HEK293 (cell line): ENCODE data around the gene CYP4V2.

ENCODE experiments used
- KLF1 ChIP-seq: fragments of 450-650 bp; formaldehyde crosslinking; IDR thresholded peaks from 2 replicates; pipeline ENCODE4 v1.5.1; 2016; ENCODE audit warnings: missing biosample characterization, missing genetic modification characterization
- SETDB1 ChIP-seq: IDR thresholded peaks from one replicate; pipeline ENCODE4 v1.6.1; 2017; ENCODE audit warnings: mild to moderate bottlenecking, low read length, moderate library complexity, mixed read lengths; ENCODE audit not compliant: insufficient read length
- TCF7L2 ChIP-seq: IDR thresholded peaks from 2 replicates; pipeline ENCODE4 v1.6.1; 2011; ENCODE audit warnings: low read depth, mild to moderate bottlenecking, inconsistent platforms, low read length, moderate library complexity, borderline replicate concordance
- YY1 ChIP-seq: fragments of 450-650 bp; formaldehyde crosslinking; IDR thresholded peaks from 2 replicates; pipeline ENCODE4 v1.5.1; 2018; ENCODE audit warnings: missing biosample characterization, missing genetic modification characterization
- ZBTB8A ChIP-seq: fragments of 450-650 bp; formaldehyde crosslinking; IDR thresholded peaks from 2 replicates; pipeline ENCODE4 v1.5.1; 2016; ENCODE audit warnings: missing biosample characterization, missing genetic modification characterization
- ZNF274 ChIP-seq, 2 experiments: fragments of 200-500 bp in 1 of 2; fragments of 450-650 bp in 1 of 2; sonication (Bioruptor generic) in 1 of 2; formaldehyde crosslinking in 1 of 2; IDR thresholded peaks; 2 replicates each; pipeline versions ENCODE4 v1.5.1 to v1.6.1; 2014 to 2016; ENCODE audit warnings: borderline replicate concordance in 1 of 2, inconsistent platforms in 1 of 2, low read length in 1 of 2, missing biosample characterization in 1 of 2, missing genetic modification characterization in 1 of 2
- ZNF510 ChIP-seq: fragments of 450-650 bp; formaldehyde crosslinking; IDR thresholded peaks from 2 replicates; pipeline ENCODE4 v1.5.1; 2018; ENCODE audit warnings: mild to moderate bottlenecking, missing genetic modification characterization, missing biosample characterization; ENCODE audit not compliant: insufficient replicate concordance
- ZNF548 ChIP-seq: fragments of 450-650 bp; formaldehyde crosslinking; IDR thresholded peaks from 2 replicates; pipeline ENCODE4 v1.5.1; 2016; ENCODE audit warnings: missing biosample characterization, missing genetic modification characterization
- TF ChIP-seq, protein P1 (sequence below): fragments of 450-650 bp; formaldehyde crosslinking; IDR thresholded peaks from 2 replicates; pipeline ENCODE4 v1.5.1; 2016; ENCODE audit warnings: missing biosample characterization, missing genetic modification characterization
- TF ChIP-seq, protein P2 (sequence below): fragments of 450-650 bp; formaldehyde crosslinking; IDR thresholded peaks from 2 replicates; pipeline ENCODE4 v1.5.1; 2016; ENCODE audit warnings: missing biosample characterization, missing genetic modification characterization
- TF ChIP-seq, protein P3 (sequence below): fragments of 450-650 bp; formaldehyde crosslinking; IDR thresholded peaks from 2 replicates; pipeline ENCODE4 v1.5.1; 2016; ENCODE audit warnings: missing biosample characterization, missing genetic modification characterization
- TF ChIP-seq, protein P4 (sequence below): fragments of 450-650 bp; formaldehyde crosslinking; conservative IDR thresholded peaks from 2 replicates; pipeline ENCODE4 v1.5.1; 2016; ENCODE audit warnings: low read depth, missing biosample characterization, missing genetic modification characterization
- TF ChIP-seq, protein P5 (sequence below): fragments of 450-650 bp; formaldehyde crosslinking; IDR thresholded peaks from 2 replicates; pipeline ENCODE4 v1.5.0; 2017; ENCODE audit warnings: missing biosample characterization, missing genetic modification characterization, borderline replicate concordance
- TF ChIP-seq, protein P6 (sequence below): fragments of 450-650 bp; formaldehyde crosslinking; IDR thresholded peaks from 2 replicates; pipeline ENCODE4 v1.5.1; 2016; ENCODE audit warnings: missing biosample characterization, missing genetic modification characterization

DNA sequence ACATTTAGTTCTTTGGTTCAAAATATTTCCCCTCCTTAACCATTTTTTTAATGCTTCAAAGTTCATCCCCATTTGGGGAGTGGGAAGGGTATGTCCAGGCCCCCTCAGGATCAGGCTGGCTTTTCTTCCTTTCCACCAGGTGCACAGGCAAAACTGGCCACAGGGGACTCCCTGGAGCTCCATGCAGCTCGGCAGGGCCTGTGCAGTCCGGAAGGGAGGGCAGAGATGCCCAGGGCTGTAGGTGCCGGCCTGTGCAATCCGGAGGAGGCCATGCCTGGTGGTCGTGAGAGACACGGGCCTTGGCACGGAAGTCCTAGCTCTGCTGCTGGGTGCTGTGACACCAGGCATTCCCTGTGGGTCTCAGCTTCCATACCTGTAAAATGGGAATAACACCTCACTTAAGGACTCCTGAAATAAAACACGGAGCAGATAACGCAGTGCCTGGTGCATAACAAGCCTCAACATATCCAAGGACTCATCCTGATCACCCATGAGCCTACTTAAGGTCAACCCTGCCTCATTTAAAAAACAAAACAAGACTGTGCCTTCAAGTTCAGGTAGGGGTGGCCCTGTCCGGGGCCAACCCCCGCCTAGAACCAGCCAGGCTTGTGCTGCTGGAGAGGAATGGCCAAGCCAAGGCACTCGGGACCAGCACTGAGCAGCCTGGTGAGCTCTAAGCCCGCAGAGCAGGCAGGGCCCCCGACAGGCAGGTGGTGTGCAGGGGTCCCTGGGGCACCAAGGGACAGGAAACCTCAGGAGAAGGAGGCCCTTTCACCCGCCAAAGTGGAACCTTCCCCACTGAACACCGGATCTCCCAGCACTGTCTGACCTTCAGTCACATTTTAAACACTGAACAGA, 21.2 kb upstream of the CYP4V2 start:
- TF ChIP-seq SETDB1 (no peak), TCF7L2 (no peak), ZNF274 (IDR thresholded peaks at IDR 0.05; ENCODE audit: low read length) (no peak), ZNF274 (tag by site-specific recombination; IDR thresholded peaks at IDR 0.05; ENCODE audit: borderline replicate concordance) (no peak), KLF1 (tag by site-specific recombination) (no peak), ZBTB8A (no peak), YY1 (tag by site-specific recombination) (no peak), ZNF510 (tag by site-specific recombination) (no peak), ZNF548 (no peak)
- TF ChIP-seq, protein P1, sequence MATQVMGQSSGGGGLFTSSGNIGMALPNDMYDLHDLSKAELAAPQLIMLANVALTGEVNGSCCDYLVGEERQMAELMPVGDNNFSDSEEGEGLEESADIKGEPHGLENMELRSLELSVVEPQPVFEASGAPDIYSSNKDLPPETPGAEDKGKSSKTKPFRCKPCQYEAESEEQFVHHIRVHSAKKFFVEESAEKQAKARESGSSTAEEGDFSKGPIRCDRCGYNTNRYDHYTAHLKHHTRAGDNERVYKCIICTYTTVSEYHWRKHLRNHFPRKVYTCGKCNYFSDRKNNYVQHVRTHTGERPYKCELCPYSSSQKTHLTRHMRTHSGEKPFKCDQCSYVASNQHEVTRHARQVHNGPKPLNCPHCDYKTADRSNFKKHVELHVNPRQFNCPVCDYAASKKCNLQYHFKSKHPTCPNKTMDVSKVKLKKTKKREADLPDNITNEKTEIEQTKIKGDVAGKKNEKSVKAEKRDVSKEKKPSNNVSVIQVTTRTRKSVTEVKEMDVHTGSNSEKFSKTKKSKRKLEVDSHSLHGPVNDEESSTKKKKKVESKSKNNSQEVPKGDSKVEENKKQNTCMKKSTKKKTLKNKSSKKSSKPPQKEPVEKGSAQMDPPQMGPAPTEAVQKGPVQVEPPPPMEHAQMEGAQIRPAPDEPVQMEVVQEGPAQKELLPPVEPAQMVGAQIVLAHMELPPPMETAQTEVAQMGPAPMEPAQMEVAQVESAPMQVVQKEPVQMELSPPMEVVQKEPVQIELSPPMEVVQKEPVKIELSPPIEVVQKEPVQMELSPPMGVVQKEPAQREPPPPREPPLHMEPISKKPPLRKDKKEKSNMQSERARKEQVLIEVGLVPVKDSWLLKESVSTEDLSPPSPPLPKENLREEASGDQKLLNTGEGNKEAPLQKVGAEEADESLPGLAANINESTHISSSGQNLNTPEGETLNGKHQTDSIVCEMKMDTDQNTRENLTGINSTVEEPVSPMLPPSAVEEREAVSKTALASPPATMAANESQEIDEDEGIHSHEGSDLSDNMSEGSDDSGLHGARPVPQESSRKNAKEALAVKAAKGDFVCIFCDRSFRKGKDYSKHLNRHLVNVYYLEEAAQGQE (tag by site-specific recombination): no peak
- TF ChIP-seq, protein P2, sequence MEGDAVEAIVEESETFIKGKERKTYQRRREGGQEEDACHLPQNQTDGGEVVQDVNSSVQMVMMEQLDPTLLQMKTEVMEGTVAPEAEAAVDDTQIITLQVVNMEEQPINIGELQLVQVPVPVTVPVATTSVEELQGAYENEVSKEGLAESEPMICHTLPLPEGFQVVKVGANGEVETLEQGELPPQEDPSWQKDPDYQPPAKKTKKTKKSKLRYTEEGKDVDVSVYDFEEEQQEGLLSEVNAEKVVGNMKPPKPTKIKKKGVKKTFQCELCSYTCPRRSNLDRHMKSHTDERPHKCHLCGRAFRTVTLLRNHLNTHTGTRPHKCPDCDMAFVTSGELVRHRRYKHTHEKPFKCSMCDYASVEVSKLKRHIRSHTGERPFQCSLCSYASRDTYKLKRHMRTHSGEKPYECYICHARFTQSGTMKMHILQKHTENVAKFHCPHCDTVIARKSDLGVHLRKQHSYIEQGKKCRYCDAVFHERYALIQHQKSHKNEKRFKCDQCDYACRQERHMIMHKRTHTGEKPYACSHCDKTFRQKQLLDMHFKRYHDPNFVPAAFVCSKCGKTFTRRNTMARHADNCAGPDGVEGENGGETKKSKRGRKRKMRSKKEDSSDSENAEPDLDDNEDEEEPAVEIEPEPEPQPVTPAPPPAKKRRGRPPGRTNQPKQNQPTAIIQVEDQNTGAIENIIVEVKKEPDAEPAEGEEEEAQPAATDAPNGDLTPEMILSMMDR (tag by site-specific recombination): no peak
- TF ChIP-seq, protein P3, sequence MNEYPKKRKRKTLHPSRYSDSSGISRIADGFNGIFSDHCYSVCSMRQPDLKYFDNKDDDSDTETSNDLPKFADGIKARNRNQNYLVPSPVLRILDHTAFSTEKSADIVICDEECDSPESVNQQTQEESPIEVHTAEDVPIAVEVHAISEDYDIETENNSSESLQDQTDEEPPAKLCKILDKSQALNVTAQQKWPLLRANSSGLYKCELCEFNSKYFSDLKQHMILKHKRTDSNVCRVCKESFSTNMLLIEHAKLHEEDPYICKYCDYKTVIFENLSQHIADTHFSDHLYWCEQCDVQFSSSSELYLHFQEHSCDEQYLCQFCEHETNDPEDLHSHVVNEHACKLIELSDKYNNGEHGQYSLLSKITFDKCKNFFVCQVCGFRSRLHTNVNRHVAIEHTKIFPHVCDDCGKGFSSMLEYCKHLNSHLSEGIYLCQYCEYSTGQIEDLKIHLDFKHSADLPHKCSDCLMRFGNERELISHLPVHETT (tag by site-specific recombination): no peak
- TF ChIP-seq, protein P4, sequence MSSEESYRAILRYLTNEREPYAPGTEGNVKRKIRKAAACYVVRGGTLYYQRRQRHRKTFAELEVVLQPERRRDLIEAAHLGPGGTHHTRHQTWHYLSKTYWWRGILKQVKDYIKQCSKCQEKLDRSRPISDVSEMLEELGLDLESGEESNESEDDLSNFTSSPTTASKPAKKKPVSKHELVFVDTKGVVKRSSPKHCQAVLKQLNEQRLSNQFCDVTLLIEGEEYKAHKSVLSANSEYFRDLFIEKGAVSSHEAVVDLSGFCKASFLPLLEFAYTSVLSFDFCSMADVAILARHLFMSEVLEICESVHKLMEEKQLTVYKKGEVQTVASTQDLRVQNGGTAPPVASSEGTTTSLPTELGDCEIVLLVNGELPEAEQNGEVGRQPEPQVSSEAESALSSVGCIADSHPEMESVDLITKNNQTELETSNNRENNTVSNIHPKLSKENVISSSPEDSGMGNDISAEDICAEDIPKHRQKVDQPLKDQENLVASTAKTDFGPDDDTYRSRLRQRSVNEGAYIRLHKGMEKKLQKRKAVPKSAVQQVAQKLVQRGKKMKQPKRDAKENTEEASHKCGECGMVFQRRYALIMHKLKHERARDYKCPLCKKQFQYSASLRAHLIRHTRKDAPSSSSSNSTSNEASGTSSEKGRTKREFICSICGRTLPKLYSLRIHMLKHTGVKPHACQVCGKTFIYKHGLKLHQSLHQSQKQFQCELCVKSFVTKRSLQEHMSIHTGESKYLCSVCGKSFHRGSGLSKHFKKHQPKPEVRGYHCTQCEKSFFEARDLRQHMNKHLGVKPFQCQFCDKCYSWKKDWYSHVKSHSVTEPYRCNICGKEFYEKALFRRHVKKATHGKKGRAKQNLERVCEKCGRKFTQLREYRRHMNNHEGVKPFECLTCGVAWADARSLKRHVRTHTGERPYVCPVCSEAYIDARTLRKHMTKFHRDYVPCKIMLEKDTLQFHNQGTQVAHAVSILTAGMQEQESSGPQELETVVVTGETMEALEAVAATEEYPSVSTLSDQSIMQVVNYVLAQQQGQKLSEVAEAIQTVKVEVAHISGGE (tag by site-specific recombination): no peak
- TF ChIP-seq, protein P5, sequence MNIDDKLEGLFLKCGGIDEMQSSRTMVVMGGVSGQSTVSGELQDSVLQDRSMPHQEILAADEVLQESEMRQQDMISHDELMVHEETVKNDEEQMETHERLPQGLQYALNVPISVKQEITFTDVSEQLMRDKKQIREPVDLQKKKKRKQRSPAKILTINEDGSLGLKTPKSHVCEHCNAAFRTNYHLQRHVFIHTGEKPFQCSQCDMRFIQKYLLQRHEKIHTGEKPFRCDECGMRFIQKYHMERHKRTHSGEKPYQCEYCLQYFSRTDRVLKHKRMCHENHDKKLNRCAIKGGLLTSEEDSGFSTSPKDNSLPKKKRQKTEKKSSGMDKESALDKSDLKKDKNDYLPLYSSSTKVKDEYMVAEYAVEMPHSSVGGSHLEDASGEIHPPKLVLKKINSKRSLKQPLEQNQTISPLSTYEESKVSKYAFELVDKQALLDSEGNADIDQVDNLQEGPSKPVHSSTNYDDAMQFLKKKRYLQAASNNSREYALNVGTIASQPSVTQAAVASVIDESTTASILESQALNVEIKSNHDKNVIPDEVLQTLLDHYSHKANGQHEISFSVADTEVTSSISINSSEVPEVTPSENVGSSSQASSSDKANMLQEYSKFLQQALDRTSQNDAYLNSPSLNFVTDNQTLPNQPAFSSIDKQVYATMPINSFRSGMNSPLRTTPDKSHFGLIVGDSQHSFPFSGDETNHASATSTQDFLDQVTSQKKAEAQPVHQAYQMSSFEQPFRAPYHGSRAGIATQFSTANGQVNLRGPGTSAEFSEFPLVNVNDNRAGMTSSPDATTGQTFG (tag by site-specific recombination): no peak
- TF ChIP-seq, protein P6, sequence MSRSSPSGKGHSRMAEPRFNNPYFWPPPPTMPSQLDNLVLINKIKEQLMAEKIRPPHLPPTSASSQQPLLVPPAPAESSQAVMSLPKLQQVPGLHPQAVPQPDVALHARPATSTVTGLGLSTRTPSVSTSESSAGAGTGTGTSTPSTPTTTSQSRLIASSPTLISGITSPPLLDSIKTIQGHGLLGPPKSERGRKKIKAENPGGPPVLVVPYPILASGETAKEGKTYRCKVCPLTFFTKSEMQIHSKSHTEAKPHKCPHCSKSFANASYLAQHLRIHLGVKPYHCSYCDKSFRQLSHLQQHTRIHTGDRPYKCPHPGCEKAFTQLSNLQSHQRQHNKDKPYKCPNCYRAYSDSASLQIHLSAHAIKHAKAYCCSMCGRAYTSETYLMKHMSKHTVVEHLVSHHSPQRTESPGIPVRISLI (tag by site-specific recombination): no peak
